ENCODE results near the gene GLIPR2.

GLIPR2 gene

GRCh38 chr9:36211510-36211909, 75.0 kb downstream of the GLIPR2 start:
- no peak overlapping the region for H3K4me3 ChIP-seq (ENCODE audit: low read depth, low read length)
- H3K4me1 ChIP-seq (ENCODE audit: control insufficient read depth, insufficient read depth, low read length), result no peaks in the 10 kb centered on the region
- H3K9ac ChIP-seq (ENCODE audit: low read depth, low read length), result no peak overlapping the region
- no peaks in the 10 kb centered on the region for H3K9me3 ChIP-seq (ENCODE audit: control insufficient read depth, insufficient read depth, low read length)
- peaks cover 27% of the 10 kb centered on the region for H3K36me3 ChIP-seq (ENCODE audit: control insufficient read depth, insufficient read depth, low read length)
- no peaks in the 10 kb centered on the region for H3K27me3 ChIP-seq (ENCODE audit: control insufficient read depth, insufficient read depth, low read length)

- Histone ChIP-seq H3K9ac (ENCODE audit: low read depth, low read length) (no peak overlapping the region), H3K4me1 (ENCODE audit: control insufficient read depth, insufficient read depth, low read length) (no peaks in the 10 kb centered on the region), H3K4me3 (ENCODE audit: low read depth, low read length) (no peak overlapping the region), H3K36me3 (ENCODE audit: control insufficient read depth, insufficient read depth, low read length) (peaks cover 24% of the 10 kb centered on the region), H3K9me3 (ENCODE audit: control insufficient read depth, insufficient read depth, low read length) (no peaks in the 10 kb centered on the region), H3K27me3 (ENCODE audit: control insufficient read depth, insufficient read depth, low read length) (no peaks in the 10 kb centered on the region)
Measured at GRCh38 chr9:36213387-36213786, 76.9 kb downstream of the GLIPR2 start.
